HepG2 (cell line): Measurements from ENCODE around the gene ATP6V1C2. TPM values are rescaled to one million over a fixed set of nuclear protein-coding genes. Genes with fewer than 3 reads are reported as not detected.

Source experiments
- DPF2 ChIP-seq: sonication (generic); formaldehyde crosslinking; IDR thresholded peaks from 2 replicates; pipeline ENCODE4 v1.4.0; 2020; ENCODE audit warnings: mild to moderate bottlenecking, low read depth, missing genetic modification reagents, borderline replicate concordance
- FOXJ3 ChIP-seq: sonication (generic); formaldehyde crosslinking; IDR thresholded peaks from 2 replicates; pipeline ENCODE4 v1.4.0; 2020; ENCODE audit warnings: missing genetic modification reagents, mild to moderate bottlenecking, borderline replicate concordance
- HIC2 ChIP-seq: sonication (generic); formaldehyde crosslinking; IDR thresholded peaks from 2 replicates; pipeline ENCODE4 v1.9.0; 2022; ENCODE audit warnings: low read depth, missing genetic modification reagents
- HNF4G ChIP-seq, 2 experiments: sonication (generic) in 1 of 2; formaldehyde crosslinking in 1 of 2; IDR thresholded peaks; 2 replicates each; pipeline versions ENCODE4 v1.4.0 to v1.6.1; 2011 to 2020; ENCODE audit warnings: borderline replicate concordance in 2 of 2, low read depth in 2 of 2, mild to moderate bottlenecking in 2 of 2, low read length in 1 of 2, missing genetic modification reagents in 1 of 2, moderate library complexity in 1 of 2
- HNRNPL ChIP-seq: fragments of 200-400 bp; formaldehyde crosslinking; IDR thresholded peaks from 2 replicates; pipeline ENCODE4 v1.6.1; 2017; ENCODE audit warnings: mild to moderate bottlenecking, low read depth, low read length
- MEF2D ChIP-seq: sonication (generic); formaldehyde crosslinking; IDR thresholded peaks from 2 replicates; pipeline ENCODE4 v1.5.1; 2020; ENCODE audit warnings: mild to moderate bottlenecking, missing genetic modification reagents
- NFIB ChIP-seq: sonication (generic); formaldehyde crosslinking; IDR thresholded peaks from 2 replicates; pipeline ENCODE4 v1.9.0; 2021; ENCODE audit warnings: missing genetic modification reagents, mild to moderate bottlenecking, borderline replicate concordance
- NKX3-1 ChIP-seq: sonication (generic); formaldehyde crosslinking; IDR thresholded peaks from 2 replicates; pipeline ENCODE4 v1.5.0; 2020; ENCODE audit warnings: missing genetic modification reagents
- PHF8 ChIP-seq: sonication (generic); formaldehyde crosslinking; IDR thresholded peaks from 2 replicates; pipeline ENCODE4 v1.5.0; 2020; ENCODE audit warnings: missing genetic modification reagents
- RARA ChIP-seq: IDR thresholded peaks from 2 replicates; pipeline ENCODE4 v1.6.1; 2016; ENCODE audit warnings: missing genetic modification reagents, missing compliant biosample characterization
- RXRA ChIP-seq: sonication (generic); formaldehyde crosslinking; IDR thresholded peaks from 2 replicates; pipeline ENCODE4 v1.5.1; 2020; ENCODE audit warnings: missing genetic modification reagents
- ZFP62 ChIP-seq: sonication (generic); formaldehyde crosslinking; IDR thresholded peaks from 2 replicates; pipeline ENCODE4 v1.4.0; 2020; ENCODE audit warnings: missing genetic modification reagents
- ZNF274 ChIP-seq: sonication (generic); formaldehyde crosslinking; IDR thresholded peaks from 2 replicates; pipeline ENCODE4 v1.5.1; 2020; ENCODE audit warnings: mild to moderate bottlenecking, missing genetic modification reagents
- ZNF292 ChIP-seq: sonication (generic); formaldehyde crosslinking; IDR thresholded peaks from 2 replicates; pipeline ENCODE4 v1.8.1; 2022; ENCODE audit warnings: mild to moderate bottlenecking, low read depth, missing genetic modification reagents, borderline replicate concordance
- ZNF543 ChIP-seq: sonication (generic); formaldehyde crosslinking; IDR thresholded peaks from 2 replicates; pipeline ENCODE4 v1.4.0; 2020; ENCODE audit warnings: mild to moderate bottlenecking, missing genetic modification reagents
- ZNF547 ChIP-seq: sonication (generic); formaldehyde crosslinking; IDR thresholded peaks from 2 replicates; pipeline ENCODE4 v1.5.1; 2020; ENCODE audit warnings: mild to moderate bottlenecking, missing genetic modification reagents
- ZNF552 ChIP-seq: sonication (generic); formaldehyde crosslinking; IDR thresholded peaks from 2 replicates; pipeline ENCODE4 v1.9.0; 2022; ENCODE audit warnings: missing genetic modification reagents, mild to moderate bottlenecking, borderline replicate concordance
- polyA plus RNA-seq, 8 experiments: library from polyadenylated mRNA; depleted of rRNA in 3 of 8; stranded (reverse) in 7 of 8; unstranded in 1 of 8; fragments of >200 nt; fragmentation: Illumina TruSeq in 4 of 8; extraction: Trizol in 4 of 8; gene quantifications; 2 replicates each; pipeline versions ENCODE4 v1.2.1 to v1.2.3, GENCODE V29; 2011 to 2016; ENCODE audit warnings: low read depth in 4 of 8, missing spikeins in 1 of 8, mixed read lengths in 1 of 8; ENCODE audit not compliant: insufficient read depth in 1 of 8
- total RNA-seq, 5 experiments: library from RNA; depleted of rRNA; stranded (reverse); fragments of >200 nt; fragmentation: Illumina TruSeq; extraction: Trizol; gene quantifications; 2 replicates each; pipeline ENCODE4 v1.2.3, GENCODE V29; 2016; ENCODE audit warnings: low read depth in 1 of 5
- TF ChIP-seq, protein P1 (sequence below): sonication (generic); formaldehyde crosslinking; IDR thresholded peaks from 2 replicates; pipeline ENCODE4 v1.5.1; 2020; ENCODE audit warnings: mild to moderate bottlenecking, missing genetic modification reagents, moderate library complexity
- TF ChIP-seq, protein P2 (sequence below): sonication (generic); formaldehyde crosslinking; IDR thresholded peaks from 2 replicates; pipeline ENCODE4 v1.4.0; 2020; ENCODE audit warnings: missing genetic modification reagents

The ATP6V1C2 gene
- total and polyA plus RNA-seq, 2 of the 13 experiments (the other 11 are each of a cell fraction or from before 2014, with no cell fraction given), result 0.04 to 0.29 TPM

DNA sequence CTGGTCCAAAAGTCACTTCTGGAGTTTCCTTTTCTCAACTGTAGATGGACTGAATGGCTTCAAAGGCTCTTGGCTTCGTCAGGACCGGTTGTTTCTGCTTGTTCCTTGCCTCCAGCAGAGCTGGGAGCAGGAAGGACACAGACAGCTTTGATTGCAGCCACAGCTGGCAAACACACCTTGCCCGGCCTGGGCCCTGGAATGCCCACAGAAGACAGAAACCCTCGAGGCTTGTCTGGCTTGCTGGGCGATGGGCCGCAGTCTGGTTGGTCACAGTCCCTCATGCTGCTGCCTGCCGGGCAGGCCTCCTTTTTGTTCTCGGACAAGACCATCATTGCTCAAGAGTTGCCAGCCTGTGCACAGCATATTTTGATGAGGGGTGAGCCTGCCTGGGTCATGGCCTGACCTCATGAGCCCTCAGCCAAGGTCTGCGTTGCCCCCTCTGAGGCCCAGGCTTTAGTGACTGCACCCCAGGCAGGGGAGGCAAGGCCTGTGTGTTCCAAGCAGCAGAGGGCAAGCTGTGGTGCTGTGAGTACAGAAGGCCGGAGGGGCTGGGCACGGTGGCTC lies 37.8 kb downstream of the ATP6V1C2 start (continued):
- 0 out of 2 replicates have a peak, but pooled peaks have one; percentile 1 for TF ChIP-seq ZNF543 (CRISPR knock-in tag)
- peak; percentile 71 for TF ChIP-seq RXRA
- TF ChIP-seq NKX3-1 (CRISPR knock-in tag), result no peak
- TF ChIP-seq NFIB (CRISPR knock-in tag), result 0 out of 2 replicates have a peak, but pooled peaks have one; percentile 16
- TF ChIP-seq PHF8 (CRISPR knock-in tag), result 0 out of 2 replicates have a peak, but pooled peaks have one; percentile 12
- peak; percentile 75; the same call in 1 of the 2 replicates for TF ChIP-seq HNRNPL
- TF ChIP-seq ZNF552, result 0 out of 2 replicates have a peak, but pooled peaks have one; percentile 21
- TF ChIP-seq ZNF292 (CRISPR knock-in tag), result 0 out of 2 replicates have a peak, but pooled peaks have one; percentile 68
- TF ChIP-seq DPF2 (CRISPR knock-in tag), result 0 out of 2 replicates have a peak, but pooled peaks have one; percentile 7
- no peak for TF ChIP-seq FOXJ3 (CRISPR knock-in tag)
- TF ChIP-seq RARA, result 0 out of 2 replicates have a peak, but pooled peaks have one; percentile 10
- TF ChIP-seq, protein P1, sequence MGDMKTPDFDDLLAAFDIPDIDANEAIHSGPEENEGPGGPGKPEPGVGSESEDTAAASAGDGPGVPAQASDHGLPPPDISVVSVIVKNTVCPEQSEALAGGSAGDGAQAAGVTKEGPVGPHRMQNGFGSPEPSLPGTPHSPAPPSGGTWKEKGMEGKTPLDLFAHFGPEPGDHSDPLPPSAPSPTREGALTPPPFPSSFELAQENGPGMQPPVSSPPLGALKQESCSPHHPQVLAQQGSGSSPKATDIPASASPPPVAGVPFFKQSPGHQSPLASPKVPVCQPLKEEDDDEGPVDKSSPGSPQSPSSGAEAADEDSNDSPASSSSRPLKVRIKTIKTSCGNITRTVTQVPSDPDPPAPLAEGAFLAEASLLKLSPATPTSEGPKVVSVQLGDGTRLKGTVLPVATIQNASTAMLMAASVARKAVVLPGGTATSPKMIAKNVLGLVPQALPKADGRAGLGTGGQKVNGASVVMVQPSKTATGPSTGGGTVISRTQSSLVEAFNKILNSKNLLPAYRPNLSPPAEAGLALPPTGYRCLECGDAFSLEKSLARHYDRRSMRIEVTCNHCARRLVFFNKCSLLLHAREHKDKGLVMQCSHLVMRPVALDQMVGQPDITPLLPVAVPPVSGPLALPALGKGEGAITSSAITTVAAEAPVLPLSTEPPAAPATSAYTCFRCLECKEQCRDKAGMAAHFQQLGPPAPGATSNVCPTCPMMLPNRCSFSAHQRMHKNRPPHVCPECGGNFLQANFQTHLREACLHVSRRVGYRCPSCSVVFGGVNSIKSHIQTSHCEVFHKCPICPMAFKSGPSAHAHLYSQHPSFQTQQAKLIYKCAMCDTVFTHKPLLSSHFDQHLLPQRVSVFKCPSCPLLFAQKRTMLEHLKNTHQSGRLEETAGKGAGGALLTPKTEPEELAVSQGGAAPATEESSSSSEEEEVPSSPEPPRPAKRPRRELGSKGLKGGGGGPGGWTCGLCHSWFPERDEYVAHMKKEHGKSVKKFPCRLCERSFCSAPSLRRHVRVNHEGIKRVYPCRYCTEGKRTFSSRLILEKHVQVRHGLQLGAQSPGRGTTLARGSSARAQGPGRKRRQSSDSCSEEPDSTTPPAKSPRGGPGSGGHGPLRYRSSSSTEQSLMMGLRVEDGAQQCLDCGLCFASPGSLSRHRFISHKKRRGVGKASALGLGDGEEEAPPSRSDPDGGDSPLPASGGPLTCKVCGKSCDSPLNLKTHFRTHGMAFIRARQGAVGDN (CRISPR knock-in tag), result peak; percentile 73
- TF ChIP-seq ZFP62 (CRISPR knock-in tag), result no peak
- TF ChIP-seq, protein P2, sequence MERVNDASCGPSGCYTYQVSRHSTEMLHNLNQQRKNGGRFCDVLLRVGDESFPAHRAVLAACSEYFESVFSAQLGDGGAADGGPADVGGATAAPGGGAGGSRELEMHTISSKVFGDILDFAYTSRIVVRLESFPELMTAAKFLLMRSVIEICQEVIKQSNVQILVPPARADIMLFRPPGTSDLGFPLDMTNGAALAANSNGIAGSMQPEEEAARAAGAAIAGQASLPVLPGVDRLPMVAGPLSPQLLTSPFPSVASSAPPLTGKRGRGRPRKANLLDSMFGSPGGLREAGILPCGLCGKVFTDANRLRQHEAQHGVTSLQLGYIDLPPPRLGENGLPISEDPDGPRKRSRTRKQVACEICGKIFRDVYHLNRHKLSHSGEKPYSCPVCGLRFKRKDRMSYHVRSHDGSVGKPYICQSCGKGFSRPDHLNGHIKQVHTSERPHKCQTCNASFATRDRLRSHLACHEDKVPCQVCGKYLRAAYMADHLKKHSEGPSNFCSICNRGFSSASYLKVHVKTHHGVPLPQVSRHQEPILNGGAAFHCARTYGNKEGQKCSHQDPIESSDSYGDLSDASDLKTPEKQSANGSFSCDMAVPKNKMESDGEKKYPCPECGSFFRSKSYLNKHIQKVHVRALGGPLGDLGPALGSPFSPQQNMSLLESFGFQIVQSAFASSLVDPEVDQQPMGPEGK (CRISPR knock-in tag), result 0 out of 2 replicates have a peak, but pooled peaks have one; percentile 9
- TF ChIP-seq MEF2D (CRISPR knock-in tag), result 0 out of 2 replicates have a peak, but pooled peaks have one; percentile 34
- TF ChIP-seq ZNF274 (CRISPR knock-in tag), result peak; percentile 56; the same call in 1 of the 2 replicates
- TF ChIP-seq HNF4G (IDR thresholded peaks at IDR 0.05; ENCODE audit: borderline replicate concordance, low read depth, low read length), result 0 out of 2 replicates have a peak, but pooled peaks have one; percentile 15
- TF ChIP-seq HNF4G (CRISPR knock-in tag; IDR thresholded peaks at IDR 0.05; ENCODE audit: borderline replicate concordance, low read depth), result no peak
- peak; percentile 76 for TF ChIP-seq HIC2 (CRISPR knock-in tag)
- 0 out of 2 replicates have a peak, but pooled peaks have one; percentile 68 for TF ChIP-seq ZNF547 (CRISPR knock-in tag)
